GM12878 (cell line): ENCODE results near the gene FOXJ1.

Experiments
- CEBPB ChIP-seq, 2 experiments: fragments of 150-350 bp in 1 of 2; IDR thresholded peaks; 2 replicates each; pipeline ENCODE4 v1.6.1; 2012 to 2014; ENCODE audit warnings: low read depth in 2 of 2, low read length in 2 of 2, borderline replicate concordance in 1 of 2, inconsistent platforms in 1 of 2
- CREM ChIP-seq: IDR thresholded peaks from 2 replicates; pipeline ENCODE4 v1.6.1; 2014; ENCODE audit warnings: antibody characterized with exemption, low read depth
- DPF2 ChIP-seq: fragments of 450-650 bp; IDR thresholded peaks from 2 replicates; pipeline ENCODE4 v1.6.1; 2017; ENCODE audit warnings: mild to moderate bottlenecking
- EP300 ChIP-seq, 2 experiments: fragments of 150-350 bp in 1 of 2; IDR thresholded peaks; 2 replicates each; pipeline ENCODE4 v1.6.1; 2011 to 2012; ENCODE audit warnings: low read depth in 2 of 2, low read length in 2 of 2, borderline replicate concordance in 1 of 2, improper control_type of control experiment in 1 of 2, inconsistent platforms in 1 of 2; ENCODE audit not compliant: control insufficient read depth in 1 of 2
- HDAC6 ChIP-seq: fragments of 200-600 bp; sonication (generic); IDR thresholded peaks from one replicate; pipeline ENCODE4 v1.8.0; 2017; ENCODE audit warnings: antibody characterized with exemption; ENCODE audit not compliant: unreplicated experiment
- JUNB ChIP-seq: IDR thresholded peaks from 2 replicates; pipeline ENCODE4 v1.6.1; 2016; ENCODE audit warnings: antibody characterized with exemption, mild to moderate bottlenecking
- POLR2A ChIP-seq: IDR thresholded peaks from 2 replicates; pipeline ENCODE4 v1.6.1; 2011; ENCODE audit warnings: low read depth, mild to moderate bottlenecking, low read length
- POLR2AphosphoS2 ChIP-seq: IDR thresholded peaks from 2 replicates; pipeline ENCODE4 v1.6.1; 2011; ENCODE audit warnings: low read depth, mild to moderate bottlenecking, low read length, improper control_type of control experiment, moderate library complexity
- RAD21 ChIP-seq: IDR thresholded peaks from 2 replicates; pipeline ENCODE4 v1.6.1; 2011; ENCODE audit warnings: mild to moderate bottlenecking, low read depth, low read length, moderate library complexity; ENCODE audit not compliant: insufficient read depth
- SREBF1 ChIP-seq: IDR thresholded peaks from 2 replicates; pipeline ENCODE4 v1.6.1; 2012; ENCODE audit warnings: mild to moderate bottlenecking, low read length
- STAT1 ChIP-seq: fragments of 450-650 bp; conservative IDR thresholded peaks from 2 replicates; pipeline ENCODE4 v1.6.1; 2014; ENCODE audit warnings: antibody characterized with exemption, mild to moderate bottlenecking
- SUPT20H ChIP-seq: IDR thresholded peaks from 2 replicates; pipeline ENCODE4 v1.6.1; 2011; ENCODE audit warnings: low read depth, mild to moderate bottlenecking, low read length, moderate library complexity, borderline replicate concordance; ENCODE audit not compliant: control insufficient read depth
- ZZZ3 ChIP-seq: IDR thresholded peaks from 2 replicates; pipeline ENCODE4 v1.6.1; 2011; ENCODE audit warnings: low read depth; ENCODE audit not compliant: control insufficient read depth, insufficient read length
- TF ChIP-seq, protein P1 (sequence below), 3 experiments: IDR thresholded peaks in 2 of 3; conservative IDR thresholded peaks in 1 of 3; 2 replicates each; pipeline ENCODE4 v1.5.1; 2011; ENCODE audit warnings: low read depth in 3 of 3, low read length in 3 of 3, mild to moderate bottlenecking in 3 of 3, control low read depth in 2 of 3, moderate library complexity in 2 of 3, inconsistent platforms in 1 of 3, mixed read lengths in 1 of 3; ENCODE audit not compliant: control insufficient read depth in 2 of 3, insufficient read depth in 1 of 3; ENCODE audit errors: extremely low read depth in 1 of 3

DNA sequence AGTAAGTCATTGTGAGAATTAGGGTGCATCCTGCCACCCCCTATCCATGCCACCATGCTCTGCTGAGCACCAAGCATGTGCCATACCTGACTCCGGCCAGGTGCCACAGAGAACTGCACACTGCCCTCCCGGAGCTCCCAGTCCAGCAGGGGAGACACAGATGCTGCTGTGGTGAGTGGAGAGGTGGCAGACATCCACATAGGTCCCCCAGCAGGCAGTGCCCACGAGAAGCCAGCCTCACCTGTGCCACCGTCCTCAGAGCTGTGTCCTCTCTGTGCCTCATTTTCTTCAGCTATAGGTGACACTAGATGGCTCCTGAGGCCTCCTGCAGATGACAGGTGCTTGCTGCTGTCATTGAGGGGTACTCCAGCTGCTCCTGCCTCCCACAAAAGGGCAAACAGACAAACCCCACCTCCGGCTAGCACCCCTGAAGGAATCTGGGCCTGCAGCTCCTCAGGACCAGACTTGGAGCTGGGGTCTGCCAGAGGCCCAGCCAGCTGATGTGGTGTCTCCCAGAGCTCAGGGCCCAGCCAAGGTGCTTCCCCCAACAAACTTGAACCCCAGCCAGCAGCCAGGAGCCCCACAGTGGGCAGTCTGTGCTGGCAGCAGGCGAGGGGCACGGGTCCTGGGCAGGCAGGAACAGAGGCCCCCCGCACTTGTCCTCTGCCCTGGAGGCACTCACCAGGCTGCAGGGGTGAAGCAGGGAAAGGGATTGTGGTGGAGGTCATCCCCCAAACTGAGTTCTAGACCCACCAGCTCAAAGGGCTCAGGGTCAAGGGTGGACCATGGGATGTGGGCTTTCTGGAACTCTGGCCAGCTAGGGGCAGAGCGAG is 17.1 kb downstream of the FOXJ1 start:
- TF ChIP-seq CREM (no peak), RAD21 (0 out of 2 replicates have a peak, but pooled peaks have one; percentile 9), POLR2AphosphoS2 (no peak), SREBF1 (no peak), DPF2 (no peak), POLR2A (no peak), CEBPB (IDR thresholded peaks at IDR 0.05; ENCODE audit: borderline replicate concordance in 1 of 2, low read depth in 2 of 2, low read length in 2 of 2) (no peak), EP300 (IDR thresholded peaks at IDR 0.05; ENCODE audit: borderline replicate concordance in 1 of 2, control insufficient read depth in 1 of 2, low read depth in 2 of 2, low read length in 2 of 2) (no peak), STAT1 (no peak), ZZZ3 (no peak), SUPT20H (no peak), HDAC6 (no peak), JUNB (no peak)
- TF ChIP-seq, protein P1, sequence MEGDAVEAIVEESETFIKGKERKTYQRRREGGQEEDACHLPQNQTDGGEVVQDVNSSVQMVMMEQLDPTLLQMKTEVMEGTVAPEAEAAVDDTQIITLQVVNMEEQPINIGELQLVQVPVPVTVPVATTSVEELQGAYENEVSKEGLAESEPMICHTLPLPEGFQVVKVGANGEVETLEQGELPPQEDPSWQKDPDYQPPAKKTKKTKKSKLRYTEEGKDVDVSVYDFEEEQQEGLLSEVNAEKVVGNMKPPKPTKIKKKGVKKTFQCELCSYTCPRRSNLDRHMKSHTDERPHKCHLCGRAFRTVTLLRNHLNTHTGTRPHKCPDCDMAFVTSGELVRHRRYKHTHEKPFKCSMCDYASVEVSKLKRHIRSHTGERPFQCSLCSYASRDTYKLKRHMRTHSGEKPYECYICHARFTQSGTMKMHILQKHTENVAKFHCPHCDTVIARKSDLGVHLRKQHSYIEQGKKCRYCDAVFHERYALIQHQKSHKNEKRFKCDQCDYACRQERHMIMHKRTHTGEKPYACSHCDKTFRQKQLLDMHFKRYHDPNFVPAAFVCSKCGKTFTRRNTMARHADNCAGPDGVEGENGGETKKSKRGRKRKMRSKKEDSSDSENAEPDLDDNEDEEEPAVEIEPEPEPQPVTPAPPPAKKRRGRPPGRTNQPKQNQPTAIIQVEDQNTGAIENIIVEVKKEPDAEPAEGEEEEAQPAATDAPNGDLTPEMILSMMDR (IDR thresholded peaks at IDR 0.05 in 2 of 3, conservative IDR thresholded peaks at IDR 0.05 in 1 of 3; ENCODE audit: control insufficient read depth in 2 of 3, extremely low read depth in 1 of 3, insufficient read depth in 1 of 3, low read depth in 3 of 3, low read length in 3 of 3) = peak in 1 of 3 experiments; percentile 25; a peak in 2 of 6 replicates
